Measurements from ENCODE around the gene HEATR3. TPM values are rescaled to one million over a fixed set of nuclear protein-coding genes. Genes with fewer than 3 reads are reported as not detected.

HEATR3 gene
- polyA plus RNA-seq, 3 donors = 10.4 to 40.6 (median 10.7) TPM

- Mint-ChIP-seq H3K27ac (peak overlapping the region; percentile 60 to 96 (median 84)), H3K36me3 (peaks cover 67 to 88% of the 10 kb centered on the region in 2 donors), H3K4me3 (no peak overlapping the region), H3K4me1 (peaks cover 15% of the 10 kb centered on the region), H3K27me3 (ENCODE audit: low read depth in 3 of 3) (no peaks in the 10 kb centered on the region), H3K9me3 (no peaks in the 10 kb centered on the region)
- Histone ChIP-seq H3K4me1 (ENCODE audit: control insufficient read depth in 1 of 2, insufficient read depth in 2 of 2, low read length in 2 of 2) (peaks cover 4 to 17% of the 10 kb centered on the region in 2 donors), H3K27ac (ENCODE audit: low read depth in 1 of 2, low read length in 2 of 2) (peak overlapping the region in 1 of 2 donors; percentile 86), H3K27me3 (ENCODE audit: control insufficient read depth in 2 of 2, insufficient read depth in 2 of 2, low read length in 2 of 2) (no peaks in the 10 kb centered on the region), H3K9me3 (replicated peaks in 1 of 2; ENCODE audit: control insufficient read depth in 1 of 2, insufficient read depth in 1 of 2, low read length in 2 of 2) (no peaks in the 10 kb centered on the region), H3K79me2 (ENCODE audit: insufficient read depth, low read length) (no peaks in the 10 kb centered on the region), H3K4me2 (replicated peaks; ENCODE audit: extremely low read depth, low read length, poor library complexity, severe bottlenecking) (no peak overlapping the region), H2AFZ (ENCODE audit: insufficient read depth, low read depth, low read length, poor library complexity, severe bottlenecking) (no peak overlapping the region), H3K36me3 (replicated peaks in 1 of 2; ENCODE audit: control insufficient read depth in 1 of 2, insufficient read depth in 2 of 2, low read length in 2 of 2) (peaks cover 80 to 94% of the 10 kb centered on the region in 2 donors), H4K20me1 (ENCODE audit: insufficient read depth, low read length) (no peaks in the 10 kb centered on the region), H3K9ac (ENCODE audit: insufficient read depth, low read length, poor library complexity, severe bottlenecking) (no peak overlapping the region), H3K4me3 (replicated peaks in 1 of 3; ENCODE audit: low read depth in 2 of 3, low read length in 3 of 3) (no peak overlapping the region)
- no CpG with 5 or more reads among the region's 6 CpGs for WGBS (ENCODE audit: insufficient coverage)
- peak; percentile 47 to 67 (median 66) for DNase-seq
- intact Hi-C loops (cut with micrococcal nuclease) = no loop called here
- TF ChIP-seq, protein P1, sequence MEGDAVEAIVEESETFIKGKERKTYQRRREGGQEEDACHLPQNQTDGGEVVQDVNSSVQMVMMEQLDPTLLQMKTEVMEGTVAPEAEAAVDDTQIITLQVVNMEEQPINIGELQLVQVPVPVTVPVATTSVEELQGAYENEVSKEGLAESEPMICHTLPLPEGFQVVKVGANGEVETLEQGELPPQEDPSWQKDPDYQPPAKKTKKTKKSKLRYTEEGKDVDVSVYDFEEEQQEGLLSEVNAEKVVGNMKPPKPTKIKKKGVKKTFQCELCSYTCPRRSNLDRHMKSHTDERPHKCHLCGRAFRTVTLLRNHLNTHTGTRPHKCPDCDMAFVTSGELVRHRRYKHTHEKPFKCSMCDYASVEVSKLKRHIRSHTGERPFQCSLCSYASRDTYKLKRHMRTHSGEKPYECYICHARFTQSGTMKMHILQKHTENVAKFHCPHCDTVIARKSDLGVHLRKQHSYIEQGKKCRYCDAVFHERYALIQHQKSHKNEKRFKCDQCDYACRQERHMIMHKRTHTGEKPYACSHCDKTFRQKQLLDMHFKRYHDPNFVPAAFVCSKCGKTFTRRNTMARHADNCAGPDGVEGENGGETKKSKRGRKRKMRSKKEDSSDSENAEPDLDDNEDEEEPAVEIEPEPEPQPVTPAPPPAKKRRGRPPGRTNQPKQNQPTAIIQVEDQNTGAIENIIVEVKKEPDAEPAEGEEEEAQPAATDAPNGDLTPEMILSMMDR (IDR thresholded peaks at IDR 0.05) = no peak
Observed at GRCh38 chr16:50102051-50102746, 36.4 kb downstream of the HEATR3 start.

DNA sequence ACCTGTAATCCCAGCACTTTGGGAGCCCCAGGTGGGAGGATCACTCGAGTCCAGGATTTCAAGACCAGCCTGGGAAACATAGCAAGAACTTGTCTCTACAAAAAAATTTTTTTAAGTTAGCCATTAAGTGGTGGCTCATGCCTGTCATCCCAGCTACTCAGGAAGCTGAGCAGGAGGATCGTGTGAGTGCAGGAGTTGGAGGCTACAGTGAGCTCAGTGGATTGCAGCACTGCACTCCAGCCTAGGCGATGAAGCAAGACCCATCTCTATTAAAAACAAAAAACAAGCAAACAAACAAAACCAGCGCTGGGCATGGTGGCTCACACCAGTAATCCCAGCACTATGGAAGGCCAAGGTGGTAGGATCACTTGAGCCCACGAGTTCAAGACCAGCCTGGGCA is 38.0 kb downstream of the HEATR3 start:
- intact Hi-C loops (cut with micrococcal nuclease) = no loop called here
- Mint-ChIP-seq H3K9me3 (no peaks in the 10 kb centered on the region), H3K36me3 (peaks cover 68 to 83% of the 10 kb centered on the region in 2 donors), H3K4me1 (peaks cover 15% of the 10 kb centered on the region), H3K27ac (peak overlapping the region; percentile 40 to 96 (median 83)), H3K4me3 (no peak overlapping the region), H3K27me3 (ENCODE audit: low read depth in 3 of 3) (no peaks in the 10 kb centered on the region)
- peak; percentile 20 to 58 (median 57) for DNase-seq
- peak overlapping the region; percentile 20 to 86 for H3K27ac ChIP-seq (ENCODE audit: low read depth in 1 of 2, low read length in 2 of 2)
- 14% methylated on average over 1 of the region's 5 CpGs for WGBS (ENCODE audit: insufficient coverage)
- TF ChIP-seq, protein P1 (IDR thresholded peaks at IDR 0.05) = no peak
- H2AFZ ChIP-seq (ENCODE audit: insufficient read depth, low read depth, low read length, poor library complexity, severe bottlenecking) = no peak overlapping the region
- no peaks in the 10 kb centered on the region for H4K20me1 ChIP-seq (ENCODE audit: insufficient read depth, low read length)
- H3K27me3 ChIP-seq (ENCODE audit: control insufficient read depth in 2 of 2, insufficient read depth in 2 of 2, low read length in 2 of 2) = no peaks in the 10 kb centered on the region
- no peaks in the 10 kb centered on the region for H3K79me2 ChIP-seq (ENCODE audit: insufficient read depth, low read length)
- peaks cover 80 to 86% of the 10 kb centered on the region in 2 donors for H3K36me3 ChIP-seq (replicated peaks in 1 of 2; ENCODE audit: control insufficient read depth in 1 of 2, insufficient read depth in 2 of 2, low read length in 2 of 2)
- H3K4me3 ChIP-seq (replicated peaks in 1 of 3; ENCODE audit: low read depth in 2 of 3, low read length in 3 of 3) = no peak overlapping the region
- H3K4me2 ChIP-seq (replicated peaks; ENCODE audit: extremely low read depth, low read length, poor library complexity, severe bottlenecking) = no peak overlapping the region
- peak overlapping the region; percentile 12 for H3K9ac ChIP-seq (ENCODE audit: insufficient read depth, low read length, poor library complexity, severe bottlenecking)
- H3K4me1 ChIP-seq (ENCODE audit: control insufficient read depth in 1 of 2, insufficient read depth in 2 of 2, low read length in 2 of 2) = peaks cover 4 to 17% of the 10 kb centered on the region in 2 donors
- no peaks in the 10 kb centered on the region for H3K9me3 ChIP-seq (replicated peaks in 1 of 2; ENCODE audit: control insufficient read depth in 1 of 2, insufficient read depth in 1 of 2, low read length in 2 of 2)
